H1 (cell line): ENCODE measurements around the gene PPP2R3A. TPM values are rescaled to one million over a fixed set of nuclear protein-coding genes. Genes with fewer than 3 reads are reported as not detected.

Source experiments
- CTCF ChIA-PET: fragments of 300-600 bp; sonication (Branson Sonifier 250); formaldehyde crosslinking; loops from one replicate; lab custom pipeline; 2021; ENCODE audit not compliant: partially characterized antibody; lab: Charles Lee
- POLR2A ChIA-PET: fragments of 300-600 bp; sonication (Branson Sonifier 250); formaldehyde crosslinking; loops from one replicate; lab custom pipeline; 2021; ENCODE audit warnings: inconsistent platforms; ENCODE audit not compliant: partially characterized antibody; lab: Charles Lee
- DNase-seq, 2 experiments: peaks; one replicate each; pipeline versions ENCODE4 v3.0.0 to v3.0.0-alpha.2; 2010 to 2022; ENCODE audit warnings: low spot score in 2 of 2, low read depth in 1 of 2, mixed read lengths in 1 of 2
- FAIRE-seq: peaks from 2 replicates; lab custom pipeline; 2011; peaks lifted over from hg19 to GRCh38; lab: Jason Lieb, UNC
- H2AFZ ChIP-seq: 2 replicates; pipeline ENCODE4 v1.8.1; 2012; ENCODE audit warnings: low read length, inconsistent platforms
- H2AK5ac ChIP-seq: 2 replicates; pipeline ENCODE4 v1.6.1; 2013; ENCODE audit warnings: low read depth, low read length
- H2BK120ac ChIP-seq: replicated peaks from 2 replicates; pipeline ENCODE3; 2013; ENCODE audit warnings: low read depth, low read length, inconsistent platforms
- H2BK12ac ChIP-seq: 2 replicates; pipeline ENCODE4 v1.6.1; 2013; ENCODE audit warnings: low read depth, low read length
- H2BK15ac ChIP-seq: 2 replicates; pipeline ENCODE4 v1.6.1; 2013; ENCODE audit warnings: low read length
- H2BK20ac ChIP-seq: 2 replicates; pipeline ENCODE4 v1.6.1; 2013; ENCODE audit warnings: low read length
- H2BK5ac ChIP-seq: 2 replicates; pipeline ENCODE4 v1.6.1; 2013; ENCODE audit warnings: low read depth, low read length
- H3K14ac ChIP-seq: 2 replicates; pipeline ENCODE4 v1.6.1; 2013; ENCODE audit warnings: inconsistent platforms; ENCODE audit not compliant: insufficient read length
- H3K18ac ChIP-seq: 2 replicates; pipeline ENCODE4 v1.6.1; 2013; ENCODE audit warnings: low read length; ENCODE audit errors: extremely low read depth
- H3K23ac ChIP-seq: 2 replicates; pipeline ENCODE4 v1.6.1; 2013; ENCODE audit warnings: inconsistent platforms; ENCODE audit not compliant: insufficient read length
- H3K23me2 ChIP-seq: 2 replicates; pipeline ENCODE4 v1.6.1; 2013; ENCODE audit warnings: low read depth, low read length
- H3K27ac ChIP-seq: 2 replicates; pipeline ENCODE4 v1.6.1; 2011; ENCODE audit warnings: low read depth, low read length, inconsistent platforms
- H3K27me3 ChIP-seq, 4 experiments: replicated peaks in 1 of 4; 1 replicate in 1 of 4; 2 replicates in 3 of 4; pipeline versions ENCODE4 v1.6.1 to v1.8.1; 2011 to 2013; ENCODE audit warnings: low read length in 3 of 4, mild to moderate bottlenecking in 3 of 4, inconsistent platforms in 2 of 4, mixed read lengths in 2 of 4, moderate library complexity in 1 of 4; ENCODE audit not compliant: control insufficient read depth in 3 of 4, insufficient read depth in 3 of 4; ENCODE audit errors: extremely low read depth in 1 of 4
- H3K36me3 ChIP-seq, 4 experiments: 2 replicates each; pipeline versions ENCODE4 v1.6.1 to v1.8.1; 2011 to 2013; ENCODE audit warnings: mild to moderate bottlenecking in 4 of 4, low read length in 3 of 4, moderate library complexity in 2 of 4, control low read depth in 1 of 4, inconsistent platforms in 1 of 4; ENCODE audit not compliant: insufficient read depth in 4 of 4, control insufficient read depth in 2 of 4
- H3K4ac ChIP-seq: replicated peaks from 2 replicates; pipeline ENCODE3; 2013; ENCODE audit warnings: low read length, low read depth, mixed read lengths, inconsistent platforms; ENCODE audit not compliant: insufficient read length
- H3K4me1 ChIP-seq, 4 experiments: replicated peaks in 1 of 4; 1 replicate in 1 of 4; 2 replicates in 3 of 4; pipeline versions ENCODE4 v1.6.1 to v1.8.1; 2011 to 2013; ENCODE audit warnings: low read length in 3 of 4, inconsistent platforms in 2 of 4, mixed read lengths in 1 of 4; ENCODE audit not compliant: insufficient read depth in 4 of 4, control insufficient read depth in 3 of 4
- H3K4me2 ChIP-seq, 2 experiments: 2 replicates each; pipeline versions ENCODE4 v1.6.1 to v1.8.1; 2011 to 2013; ENCODE audit warnings: low read depth in 2 of 2, low read length in 2 of 2, control low read depth in 1 of 2, inconsistent platforms in 1 of 2, mild to moderate bottlenecking in 1 of 2; ENCODE audit not compliant: insufficient read depth in 1 of 2
- H3K4me3 ChIP-seq, 4 experiments: fragments of 200-600, 300-600 bp in 1 of 4; sonication (generic), shearing (Covaris generic), sonication (Bioruptor Twin) in 1 of 4; 2 replicates each; pipeline versions ENCODE4 v1.5.1 to v1.8.1; 2011 to 2016; ENCODE audit warnings: low read length in 4 of 4, low read depth in 3 of 4, control low read depth in 2 of 4, inconsistent platforms in 2 of 4, mild to moderate bottlenecking in 2 of 4, mixed read lengths in 1 of 4, moderate library complexity in 1 of 4; ENCODE audit not compliant: insufficient read depth in 2 of 4; ENCODE audit errors: extremely low read depth in 1 of 4
- H3K56ac ChIP-seq: replicated peaks from 2 replicates; pipeline ENCODE3; 2013; ENCODE audit warnings: low read depth, mild to moderate bottlenecking, mixed read lengths, low read length, inconsistent platforms; ENCODE audit not compliant: insufficient read length
- H3K79me1 ChIP-seq: 2 replicates; pipeline ENCODE4 v1.6.1; 2013; ENCODE audit warnings: low read depth, low read length, control low read depth
- H3K79me2 ChIP-seq, 2 experiments: 2 replicates each; pipeline versions ENCODE4 v1.6.1 to v1.8.1; 2012 to 2013; ENCODE audit warnings: low read length in 2 of 2, mild to moderate bottlenecking in 2 of 2, inconsistent platforms in 1 of 2; ENCODE audit not compliant: insufficient read depth in 2 of 2, control insufficient read depth in 1 of 2
- H3K9ac ChIP-seq, 4 experiments: replicated peaks in 1 of 4; 1 replicate in 1 of 4; 2 replicates in 3 of 4; pipeline versions ENCODE4 v1.6.1 to v1.8.1; 2011 to 2013; ENCODE audit warnings: low read depth in 3 of 4, low read length in 3 of 4, control low read depth in 2 of 4, mild to moderate bottlenecking in 2 of 4, moderate library complexity in 2 of 4, inconsistent platforms in 1 of 4; ENCODE audit errors: extremely low read depth in 1 of 4
- H3K9me3 ChIP-seq, 2 experiments: 2 replicates each; pipeline versions ENCODE4 v1.6.1 to v1.8.1; 2012 to 2013; ENCODE audit warnings: mild to moderate bottlenecking in 2 of 2, moderate library complexity in 2 of 2, control low read depth in 1 of 2, inconsistent platforms in 1 of 2, low read depth in 1 of 2, low read length in 1 of 2, mixed read lengths in 1 of 2; ENCODE audit not compliant: insufficient read depth in 2 of 2
- H4K20me1 ChIP-seq, 2 experiments: replicated peaks in 1 of 2; 2 replicates each; pipeline versions ENCODE3 to v1.8.1; 2011 to 2013; ENCODE audit warnings: inconsistent platforms in 2 of 2, low read length in 2 of 2, mild to moderate bottlenecking in 1 of 2; ENCODE audit not compliant: insufficient read depth in 2 of 2, control insufficient read depth in 1 of 2
- H4K5ac ChIP-seq: 2 replicates; pipeline ENCODE4 v1.6.1; 2013; ENCODE audit warnings: low read length, low read depth, mixed read lengths, inconsistent platforms; ENCODE audit not compliant: insufficient read length
- H4K8ac ChIP-seq: 2 replicates; pipeline ENCODE4 v1.8.0; 2013; ENCODE audit warnings: mild to moderate bottlenecking, moderate library complexity, low read length, inconsistent platforms; ENCODE audit not compliant: insufficient read depth; ENCODE audit errors: extremely low read depth
- H4K91ac ChIP-seq: replicated peaks from 2 replicates; pipeline ENCODE3; 2013; ENCODE audit warnings: low read length, mixed read lengths, inconsistent platforms; ENCODE audit not compliant: insufficient read length
- BCL11A ChIP-seq, 2 experiments: IDR thresholded peaks; one replicate each; pipeline ENCODE4 v1.6.1; 2011; ENCODE audit warnings: low read depth in 2 of 2, low read length in 2 of 2, mild to moderate bottlenecking in 2 of 2
- CBX5 ChIP-seq: fragments of 300-800, 300-1000 bp; sonication (generic); IDR thresholded peaks from 2 replicates; pipeline ENCODE4 v1.7.1; 2016; ENCODE audit warnings: antibody characterized with exemption, low read length, low read depth
- CEBPB ChIP-seq: IDR thresholded peaks from 2 replicates; pipeline ENCODE4 v1.6.1; 2012; ENCODE audit warnings: low read depth, low read length
- CHD2 ChIP-seq: IDR thresholded peaks from 2 replicates; pipeline ENCODE4 v1.6.1; 2012; ENCODE audit warnings: low read length, improper control_type of control experiment
- HDAC6 ChIP-seq: IDR thresholded peaks from one replicate; pipeline ENCODE4 v1.7.1; 2012; ENCODE audit warnings: low read depth, mild to moderate bottlenecking, inconsistent platforms, low read length, moderate library complexity
- PHF8 ChIP-seq: fragments of 200-600 bp; sonication (generic); conservative IDR thresholded peaks from 2 replicates; pipeline ENCODE4 v1.7.1; 2012; ENCODE audit warnings: low read depth, mild to moderate bottlenecking, inconsistent platforms, low read length, moderate library complexity
- POLR2A ChIP-seq, 2 experiments: IDR thresholded peaks; 1 replicate in 1 of 2; 2 replicates in 1 of 2; pipeline ENCODE4 v1.6.1; 2011; ENCODE audit warnings: low read depth in 2 of 2, low read length in 2 of 2, mild to moderate bottlenecking in 2 of 2; ENCODE audit errors: control extremely low read depth in 1 of 2
- POLR2AphosphoS5 ChIP-seq: IDR thresholded peaks from 2 replicates; pipeline ENCODE4 v1.6.1; 2011; ENCODE audit warnings: low read depth, low read length
- RBBP5 ChIP-seq: IDR thresholded peaks from 2 replicates; pipeline ENCODE4 v1.7.1; 2012; ENCODE audit warnings: low read depth, mild to moderate bottlenecking, inconsistent platforms, low read length, moderate library complexity, borderline replicate concordance
- RFX5 ChIP-seq: IDR thresholded peaks from 2 replicates; pipeline ENCODE4 v1.6.1; 2011; ENCODE audit warnings: low read depth, low read length, improper control_type of control experiment, borderline replicate concordance
- WGBS, 2 experiments: shearing (Covaris generic) in 1 of 2; methylation state at CpG; one replicate each; pipeline versions ENCODE4 v1.1.6 to v1.1.7; 2013 to 2015; ENCODE audit warnings: low lambda C conversion rate in 2 of 2, mixed read lengths in 2 of 2, inconsistent platforms in 1 of 2, low coverage in 1 of 2, missing lambda C conversion rate in 1 of 2; ENCODE audit not compliant: insufficient replicate concordance in 2 of 2, insufficient coverage in 1 of 2, insufficient read length in 1 of 2; ENCODE audit errors: extremely low coverage in 1 of 2, missing lambda C conversion rate in 1 of 2; 5-methylcytosine and 5-hydroxymethylcytosine counted together
- polyA plus RNA-seq, 7 experiments: library from polyadenylated mRNA; depleted of rRNA in 3 of 7; stranded (reverse) in 5 of 7; unstranded in 2 of 7; fragments of >200 nt in 5 of 7; fragments of 200-250 nt in 2 of 7; gene quantifications; 1 replicate in 5 of 7; 2 replicates in 1 of 7; 4 replicates in 1 of 7; pipeline versions ENCODE4 v1.2.1 to v1.2.3, GENCODE V29; 2011 to 2013; ENCODE audit warnings: missing spikeins in 2 of 7, mixed read lengths in 2 of 7
- total RNA-seq: library from RNA; stranded (reverse); fragmentation: NEBNext Ultra II Directional; extraction: Animal tissue kit (Norgen Biotek cat#: 25700); gene quantifications from 2 replicates; pipeline ENCODE4 v1.2.1, GENCODE V29; 2021
- TF ChIP-seq, protein P1 (sequence below), 3 experiments: IDR thresholded peaks; 1 replicate in 2 of 3; 2 replicates in 1 of 3; pipeline versions ENCODE4 v1.5.1 to v1.6.1; 2011; ENCODE audit warnings: low read length in 3 of 3, mild to moderate bottlenecking in 3 of 3, inconsistent platforms in 2 of 3, low read depth in 1 of 3, moderate library complexity in 1 of 3; ENCODE audit not compliant: insufficient read depth in 1 of 3; ENCODE audit errors: control extremely low read depth in 1 of 3

The PPP2R3A gene
- total and polyA plus RNA-seq, 2 of the 8 experiments (the other 6 are each of a cell fraction or from before 2014, with no cell fraction given) = 4.1 to 15.2 TPM

DNA sequence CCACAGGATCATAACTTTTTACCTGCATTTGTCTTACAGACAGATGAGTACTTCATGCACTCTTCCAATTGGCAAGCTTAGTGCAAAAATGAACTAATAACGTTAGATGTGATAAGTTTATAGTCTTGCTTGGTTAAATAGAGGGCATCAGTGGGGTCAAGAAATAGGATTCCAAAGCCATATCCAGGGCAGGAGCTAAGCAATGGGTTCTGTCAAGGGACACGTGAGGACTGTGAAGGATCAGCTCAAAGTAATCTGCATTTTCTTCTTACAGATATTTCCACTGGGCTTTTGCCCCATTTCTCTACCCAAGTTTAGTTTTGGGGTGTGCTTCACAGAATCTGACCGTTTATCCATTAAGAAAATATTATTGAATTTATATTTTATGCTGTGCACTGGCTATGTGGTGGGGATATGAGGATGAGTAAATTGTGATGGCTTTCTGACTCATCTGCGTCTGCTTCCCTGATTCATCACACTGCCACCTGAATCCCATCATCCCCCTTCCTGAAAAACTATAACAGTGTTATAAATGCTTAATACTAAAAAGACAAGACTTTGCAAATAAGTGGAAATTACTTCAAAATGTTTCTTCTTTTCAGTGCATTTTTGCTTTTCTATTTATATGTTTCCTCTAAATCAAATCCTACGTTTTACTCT lies 17.5 kb downstream of the PPP2R3A start:
- no peak overlapping the region for H4K91ac ChIP-seq
- H3K4ac ChIP-seq = no peak overlapping the region
- no peaks in the 10 kb centered on the region for H3K36me3 ChIP-seq
- no peak overlapping the region for H3K9ac ChIP-seq
- H4K8ac ChIP-seq = no peak overlapping the region
- H3K14ac ChIP-seq = no peak overlapping the region
- no peak overlapping the region for H4K5ac ChIP-seq
- peaks cover 2% of the 10 kb centered on the region; the same call in 1 of the 2 replicates for H3K23me2 ChIP-seq
- H3K56ac ChIP-seq = no peak overlapping the region
- H3K4me2 ChIP-seq = no peak overlapping the region
- peaks cover 0 to 7% of the 10 kb centered on the region in 2 experiments; a peak in 1 of 4 replicates for H3K79me2 ChIP-seq
- H3K27ac ChIP-seq = no peak overlapping the region
- ChIA-PET POLR2A (no interaction called here), CTCF (interaction anchor here (0.5 to 1.4 kb wide), 2 partner anchors 30 to 60 kb away, joined by 4 read pairs; no protein-coding TSS in a partner anchor)
- no peak overlapping the region for H2BK15ac ChIP-seq
- H2BK120ac ChIP-seq = no peak overlapping the region
- no peak overlapping the region for H2BK20ac ChIP-seq
- 88% methylated on average over 5 of the region's 5 CpGs; no CpG with 5 or more reads in 1 of the 2 experiments for WGBS, 2 experiments
- peaks cover 0 to 3% of the 10 kb centered on the region in 2 experiments for H4K20me1 ChIP-seq
- no peak overlapping the region for H2AFZ ChIP-seq
- no peak for FAIRE-seq
- no peak overlapping the region for H3K23ac ChIP-seq
- H3K4me1 ChIP-seq = no peaks in the 10 kb centered on the region
- H2AK5ac ChIP-seq = no peak overlapping the region
- H3K18ac ChIP-seq = no peak overlapping the region
- no peaks in the 10 kb centered on the region for H3K9me3 ChIP-seq
- no peak overlapping the region for H3K4me3 ChIP-seq
- DNase-seq = no peak
- no peak overlapping the region for H2BK5ac ChIP-seq
- no peak overlapping the region for H2BK12ac ChIP-seq
- no peaks in the 10 kb centered on the region for H3K27me3 ChIP-seq
- H3K79me1 ChIP-seq = peaks cover 6% of the 10 kb centered on the region; the same call in 1 of the 2 replicates
- no peak for TF ChIP-seq CEBPB
- no peak for TF ChIP-seq CBX5
- TF ChIP-seq RFX5 = no peak
- TF ChIP-seq PHF8 = no peak
- TF ChIP-seq, protein P1, sequence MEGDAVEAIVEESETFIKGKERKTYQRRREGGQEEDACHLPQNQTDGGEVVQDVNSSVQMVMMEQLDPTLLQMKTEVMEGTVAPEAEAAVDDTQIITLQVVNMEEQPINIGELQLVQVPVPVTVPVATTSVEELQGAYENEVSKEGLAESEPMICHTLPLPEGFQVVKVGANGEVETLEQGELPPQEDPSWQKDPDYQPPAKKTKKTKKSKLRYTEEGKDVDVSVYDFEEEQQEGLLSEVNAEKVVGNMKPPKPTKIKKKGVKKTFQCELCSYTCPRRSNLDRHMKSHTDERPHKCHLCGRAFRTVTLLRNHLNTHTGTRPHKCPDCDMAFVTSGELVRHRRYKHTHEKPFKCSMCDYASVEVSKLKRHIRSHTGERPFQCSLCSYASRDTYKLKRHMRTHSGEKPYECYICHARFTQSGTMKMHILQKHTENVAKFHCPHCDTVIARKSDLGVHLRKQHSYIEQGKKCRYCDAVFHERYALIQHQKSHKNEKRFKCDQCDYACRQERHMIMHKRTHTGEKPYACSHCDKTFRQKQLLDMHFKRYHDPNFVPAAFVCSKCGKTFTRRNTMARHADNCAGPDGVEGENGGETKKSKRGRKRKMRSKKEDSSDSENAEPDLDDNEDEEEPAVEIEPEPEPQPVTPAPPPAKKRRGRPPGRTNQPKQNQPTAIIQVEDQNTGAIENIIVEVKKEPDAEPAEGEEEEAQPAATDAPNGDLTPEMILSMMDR (IDR thresholded peaks at IDR 0.05; ENCODE audit: control extremely low read depth in 1 of 3, insufficient read depth in 1 of 3, low read depth in 1 of 3, low read length in 3 of 3) = no peak
- no peak for TF ChIP-seq HDAC6
- no peak for TF ChIP-seq CHD2
- no peak for TF ChIP-seq RBBP5
- TF ChIP-seq POLR2AphosphoS5 = no peak
- TF ChIP-seq POLR2A (IDR thresholded peaks at IDR 0.05; ENCODE audit: control extremely low read depth in 1 of 2, low read depth in 2 of 2, low read length in 2 of 2) = no peak
- no peak for TF ChIP-seq BCL11A (IDR thresholded peaks at IDR 0.05; ENCODE audit: low read depth in 2 of 2, low read length in 2 of 2)
